HG03442 (cell line): Measurements from ENCODE around the gene ERC1.
A peak's percentile ranks its signal among the peaks of the same experiment; 100 is the strongest.

Experiments used
- ATAC-seq: cut with Tn5 transposase; IDR thresholded peaks from one replicate; pipeline ENCODE4 v1.9.1; 2021; ENCODE audit warnings: mild to moderate bottlenecking, moderate library complexity; ENCODE audit not compliant: unreplicated experiment

The ERC1 gene

GRCh38 chr12:990661-991349 is at the start of gene ERC1:
TSS of gene ERC1 (plus strand) at chr12:991223. CDS start at chr12:1027904, 36,681 bp downstream.
- peak; percentile 78 for ATAC-seq

- ATAC-seq = no peak
Measured at GRCh38 chr12:943051-943450, 48.0 kb upstream of the ERC1 start.

GRCh38 chr12:944211-944610 is 46.8 kb upstream of the ERC1 start:
- no peak for ATAC-seq

GRCh38 chr12:946212-946611 is 44.8 kb upstream of the ERC1 start:
- ATAC-seq = no peak

GRCh38 chr12:946631-947030 is 44.4 kb upstream of the ERC1 start:
- no peak for ATAC-seq

- ATAC-seq = no peak
Measured at GRCh38 chr12:948238-948637, 42.8 kb upstream of the ERC1 start.

- peak; percentile 83 for ATAC-seq
Measured at GRCh38 chr12:949453-950191, 41.4 kb upstream of the ERC1 start, which contains the start of gene RAD52. TSS of gene RAD52 (minus strand) at chr12:949694. CDS start at chr12:933058, 16,636 bp downstream.

GRCh38 chr12:951176-951575 is 39.8 kb upstream of the ERC1 start:
- no peak for ATAC-seq

- no peak for ATAC-seq
Measured at GRCh38 chr12:953776-954175, 37.2 kb upstream of the ERC1 start.

- no peak for ATAC-seq
Measured at GRCh38 chr12:954741-955140, 36.3 kb upstream of the ERC1 start.

- ATAC-seq = no peak
Measured at GRCh38 chr12:955939-956338, 35.1 kb upstream of the ERC1 start.

GRCh38 chr12:958588-959123 is 32.4 kb upstream of the ERC1 start:
- peak; percentile 52 for ATAC-seq

- ATAC-seq = no peak
Measured at GRCh38 chr12:966724-967123, 24.3 kb upstream of the ERC1 start.

- no peak for ATAC-seq
Measured at GRCh38 chr12:967641-968040, 23.4 kb upstream of the ERC1 start.

- no peak for ATAC-seq
Measured at GRCh38 chr12:968545-968944, 22.5 kb upstream of the ERC1 start.

GRCh38 chr12:969821-970220 is 21.2 kb upstream of the ERC1 start:
- no peak for ATAC-seq

- no peak for ATAC-seq
Measured at GRCh38 chr12:971991-972390, 19.0 kb upstream of the ERC1 start.

- no peak for ATAC-seq
Measured at GRCh38 chr12:974271-974862, 16.7 kb upstream of the ERC1 start.

- ATAC-seq = no peak
Measured at GRCh38 chr12:976644-977043, 14.4 kb upstream of the ERC1 start.

GRCh38 chr12:977156-977555 is 13.9 kb upstream of the ERC1 start:
- no peak for ATAC-seq

GRCh38 chr12:979349-979748 is 11.7 kb upstream of the ERC1 start:
- ATAC-seq = no peak
